H1 (cell line): ENCODE measurements around the gene C1GALT1C1L. TPM values are rescaled to one million over a fixed set of nuclear protein-coding genes. Genes with fewer than 3 reads are reported as not detected.

Experiments
- CTCF ChIA-PET: fragments of 300-600 bp; sonication (Branson Sonifier 250); formaldehyde crosslinking; loops from one replicate; lab custom pipeline; 2021; ENCODE audit not compliant: partially characterized antibody; lab: Charles Lee
- POLR2A ChIA-PET: fragments of 300-600 bp; sonication (Branson Sonifier 250); formaldehyde crosslinking; loops from one replicate; lab custom pipeline; 2021; ENCODE audit warnings: inconsistent platforms; ENCODE audit not compliant: partially characterized antibody; lab: Charles Lee
- DNase-seq, 2 experiments: peaks; one replicate each; pipeline versions ENCODE4 v3.0.0 to v3.0.0-alpha.2; 2010 to 2022; ENCODE audit warnings: low spot score in 2 of 2, low read depth in 1 of 2, mixed read lengths in 1 of 2
- FAIRE-seq: peaks from 2 replicates; lab custom pipeline; 2011; peaks lifted over from hg19 to GRCh38; lab: Jason Lieb, UNC
- H2AFZ ChIP-seq: 2 replicates; pipeline ENCODE4 v1.8.1; 2012; ENCODE audit warnings: low read length, inconsistent platforms
- H2AK5ac ChIP-seq: 2 replicates; pipeline ENCODE4 v1.6.1; 2013; ENCODE audit warnings: low read depth, low read length
- H2BK120ac ChIP-seq: replicated peaks from 2 replicates; pipeline ENCODE3; 2013; ENCODE audit warnings: low read depth, low read length, inconsistent platforms
- H2BK12ac ChIP-seq: 2 replicates; pipeline ENCODE4 v1.6.1; 2013; ENCODE audit warnings: low read depth, low read length
- H2BK15ac ChIP-seq: 2 replicates; pipeline ENCODE4 v1.6.1; 2013; ENCODE audit warnings: low read length
- H2BK20ac ChIP-seq: 2 replicates; pipeline ENCODE4 v1.6.1; 2013; ENCODE audit warnings: low read length
- H2BK5ac ChIP-seq: 2 replicates; pipeline ENCODE4 v1.6.1; 2013; ENCODE audit warnings: low read depth, low read length
- H3K14ac ChIP-seq: 2 replicates; pipeline ENCODE4 v1.6.1; 2013; ENCODE audit warnings: inconsistent platforms; ENCODE audit not compliant: insufficient read length
- H3K18ac ChIP-seq: 2 replicates; pipeline ENCODE4 v1.6.1; 2013; ENCODE audit warnings: low read length; ENCODE audit errors: extremely low read depth
- H3K23ac ChIP-seq: 2 replicates; pipeline ENCODE4 v1.6.1; 2013; ENCODE audit warnings: inconsistent platforms; ENCODE audit not compliant: insufficient read length
- H3K23me2 ChIP-seq: 2 replicates; pipeline ENCODE4 v1.6.1; 2013; ENCODE audit warnings: low read depth, low read length
- H3K27ac ChIP-seq: 2 replicates; pipeline ENCODE4 v1.6.1; 2011; ENCODE audit warnings: low read depth, low read length, inconsistent platforms
- H3K27me3 ChIP-seq, 4 experiments: replicated peaks in 1 of 4; 1 replicate in 1 of 4; 2 replicates in 3 of 4; pipeline versions ENCODE4 v1.6.1 to v1.8.1; 2011 to 2013; ENCODE audit warnings: low read length in 3 of 4, mild to moderate bottlenecking in 3 of 4, inconsistent platforms in 2 of 4, mixed read lengths in 2 of 4, moderate library complexity in 1 of 4; ENCODE audit not compliant: control insufficient read depth in 3 of 4, insufficient read depth in 3 of 4; ENCODE audit errors: extremely low read depth in 1 of 4
- H3K36me3 ChIP-seq, 4 experiments: 2 replicates each; pipeline versions ENCODE4 v1.6.1 to v1.8.1; 2011 to 2013; ENCODE audit warnings: mild to moderate bottlenecking in 4 of 4, low read length in 3 of 4, moderate library complexity in 2 of 4, control low read depth in 1 of 4, inconsistent platforms in 1 of 4; ENCODE audit not compliant: insufficient read depth in 4 of 4, control insufficient read depth in 2 of 4
- H3K4ac ChIP-seq: replicated peaks from 2 replicates; pipeline ENCODE3; 2013; ENCODE audit warnings: low read length, low read depth, mixed read lengths, inconsistent platforms; ENCODE audit not compliant: insufficient read length
- H3K4me1 ChIP-seq, 4 experiments: replicated peaks in 1 of 4; 1 replicate in 1 of 4; 2 replicates in 3 of 4; pipeline versions ENCODE4 v1.6.1 to v1.8.1; 2011 to 2013; ENCODE audit warnings: low read length in 3 of 4, inconsistent platforms in 2 of 4, mixed read lengths in 1 of 4; ENCODE audit not compliant: insufficient read depth in 4 of 4, control insufficient read depth in 3 of 4
- H3K4me2 ChIP-seq, 2 experiments: 2 replicates each; pipeline versions ENCODE4 v1.6.1 to v1.8.1; 2011 to 2013; ENCODE audit warnings: low read depth in 2 of 2, low read length in 2 of 2, control low read depth in 1 of 2, inconsistent platforms in 1 of 2, mild to moderate bottlenecking in 1 of 2; ENCODE audit not compliant: insufficient read depth in 1 of 2
- H3K4me3 ChIP-seq, 4 experiments: fragments of 200-600, 300-600 bp in 1 of 4; sonication (generic), shearing (Covaris generic), sonication (Bioruptor Twin) in 1 of 4; 2 replicates each; pipeline versions ENCODE4 v1.5.1 to v1.8.1; 2011 to 2016; ENCODE audit warnings: low read length in 4 of 4, low read depth in 3 of 4, control low read depth in 2 of 4, inconsistent platforms in 2 of 4, mild to moderate bottlenecking in 2 of 4, mixed read lengths in 1 of 4, moderate library complexity in 1 of 4; ENCODE audit not compliant: insufficient read depth in 2 of 4; ENCODE audit errors: extremely low read depth in 1 of 4
- H3K56ac ChIP-seq: replicated peaks from 2 replicates; pipeline ENCODE3; 2013; ENCODE audit warnings: low read depth, mild to moderate bottlenecking, mixed read lengths, low read length, inconsistent platforms; ENCODE audit not compliant: insufficient read length
- H3K79me1 ChIP-seq: 2 replicates; pipeline ENCODE4 v1.6.1; 2013; ENCODE audit warnings: low read depth, low read length, control low read depth
- H3K79me2 ChIP-seq, 2 experiments: 2 replicates each; pipeline versions ENCODE4 v1.6.1 to v1.8.1; 2012 to 2013; ENCODE audit warnings: low read length in 2 of 2, mild to moderate bottlenecking in 2 of 2, inconsistent platforms in 1 of 2; ENCODE audit not compliant: insufficient read depth in 2 of 2, control insufficient read depth in 1 of 2
- H3K9ac ChIP-seq, 4 experiments: replicated peaks in 1 of 4; 1 replicate in 1 of 4; 2 replicates in 3 of 4; pipeline versions ENCODE4 v1.6.1 to v1.8.1; 2011 to 2013; ENCODE audit warnings: low read depth in 3 of 4, low read length in 3 of 4, control low read depth in 2 of 4, mild to moderate bottlenecking in 2 of 4, moderate library complexity in 2 of 4, inconsistent platforms in 1 of 4; ENCODE audit errors: extremely low read depth in 1 of 4
- H3K9me3 ChIP-seq, 2 experiments: 2 replicates each; pipeline versions ENCODE4 v1.6.1 to v1.8.1; 2012 to 2013; ENCODE audit warnings: mild to moderate bottlenecking in 2 of 2, moderate library complexity in 2 of 2, control low read depth in 1 of 2, inconsistent platforms in 1 of 2, low read depth in 1 of 2, low read length in 1 of 2, mixed read lengths in 1 of 2; ENCODE audit not compliant: insufficient read depth in 2 of 2
- H4K20me1 ChIP-seq, 2 experiments: replicated peaks in 1 of 2; 2 replicates each; pipeline versions ENCODE3 to v1.8.1; 2011 to 2013; ENCODE audit warnings: inconsistent platforms in 2 of 2, low read length in 2 of 2, mild to moderate bottlenecking in 1 of 2; ENCODE audit not compliant: insufficient read depth in 2 of 2, control insufficient read depth in 1 of 2
- H4K5ac ChIP-seq: 2 replicates; pipeline ENCODE4 v1.6.1; 2013; ENCODE audit warnings: low read length, low read depth, mixed read lengths, inconsistent platforms; ENCODE audit not compliant: insufficient read length
- H4K8ac ChIP-seq: 2 replicates; pipeline ENCODE4 v1.8.0; 2013; ENCODE audit warnings: mild to moderate bottlenecking, moderate library complexity, low read length, inconsistent platforms; ENCODE audit not compliant: insufficient read depth; ENCODE audit errors: extremely low read depth
- H4K91ac ChIP-seq: replicated peaks from 2 replicates; pipeline ENCODE3; 2013; ENCODE audit warnings: low read length, mixed read lengths, inconsistent platforms; ENCODE audit not compliant: insufficient read length
- CEBPB ChIP-seq: IDR thresholded peaks from 2 replicates; pipeline ENCODE4 v1.6.1; 2012; ENCODE audit warnings: low read depth, low read length
- CHD1 ChIP-seq: IDR thresholded peaks from 2 replicates; pipeline ENCODE4 v1.6.1; 2012; ENCODE audit warnings: low read depth, low read length, improper control_type of control experiment
- EZH2 ChIP-seq: fragments of 200-600 bp; sonication (generic); IDR thresholded peaks from 2 replicates; pipeline ENCODE4 v1.7.1; 2012; ENCODE audit warnings: low read depth, mild to moderate bottlenecking, moderate library complexity, low read length, inconsistent platforms; ENCODE audit not compliant: severe bottlenecking
- HDAC6 ChIP-seq: IDR thresholded peaks from one replicate; pipeline ENCODE4 v1.7.1; 2012; ENCODE audit warnings: low read depth, mild to moderate bottlenecking, inconsistent platforms, low read length, moderate library complexity
- KDM5A ChIP-seq: fragments of 200-600 bp; IDR thresholded peaks from 2 replicates; pipeline ENCODE4 v1.7.1; 2012; ENCODE audit warnings: mild to moderate bottlenecking, low read length, inconsistent platforms, mixed read lengths
- NRF1 ChIP-seq: IDR thresholded peaks from 2 replicates; pipeline ENCODE4 v1.6.1; 2011; ENCODE audit warnings: mild to moderate bottlenecking, low read depth, low read length, improper control_type of control experiment
- RNF2 ChIP-seq: fragments of 200-900, 300-1000 bp; sonication (generic); IDR thresholded peaks from 2 replicates; pipeline ENCODE4 v1.7.1; 2016; ENCODE audit warnings: borderline replicate concordance, low read depth, mild to moderate bottlenecking, antibody characterized with exemption, low read length; ENCODE audit not compliant: poor library complexity, severe bottlenecking; ENCODE audit errors: missing control alignments
- SAP30 ChIP-seq: fragments of 300-600 bp; sonication (generic); IDR thresholded peaks from 2 replicates; pipeline ENCODE4 v1.7.1; 2012; ENCODE audit warnings: low read length, moderate library complexity, mild to moderate bottlenecking, inconsistent platforms; ENCODE audit not compliant: insufficient read depth, insufficient replicate concordance
- SUZ12 ChIP-seq: fragments of 200-600 bp; sonication (generic); IDR thresholded peaks from 2 replicates; pipeline ENCODE4 v1.6.1; 2012; ENCODE audit warnings: mild to moderate bottlenecking, inconsistent platforms, low read length, moderate library complexity, mixed read lengths
- ZNF274 ChIP-seq: IDR thresholded peaks from 2 replicates; pipeline ENCODE4 v1.7.0; 2012; ENCODE audit warnings: low read length, borderline replicate concordance; ENCODE audit errors: extremely low read depth
- WGBS, 2 experiments: shearing (Covaris generic) in 1 of 2; methylation state at CpG; one replicate each; pipeline versions ENCODE4 v1.1.6 to v1.1.7; 2013 to 2015; ENCODE audit warnings: low lambda C conversion rate in 2 of 2, mixed read lengths in 2 of 2, inconsistent platforms in 1 of 2, low coverage in 1 of 2, missing lambda C conversion rate in 1 of 2; ENCODE audit not compliant: insufficient replicate concordance in 2 of 2, insufficient coverage in 1 of 2, insufficient read length in 1 of 2; ENCODE audit errors: extremely low coverage in 1 of 2, missing lambda C conversion rate in 1 of 2; 5-methylcytosine and 5-hydroxymethylcytosine counted together
- polyA plus RNA-seq, 7 experiments: library from polyadenylated mRNA; depleted of rRNA in 3 of 7; stranded (reverse) in 5 of 7; unstranded in 2 of 7; fragments of >200 nt in 5 of 7; fragments of 200-250 nt in 2 of 7; gene quantifications; 1 replicate in 5 of 7; 2 replicates in 1 of 7; 4 replicates in 1 of 7; pipeline versions ENCODE4 v1.2.1 to v1.2.3, GENCODE V29; 2011 to 2013; ENCODE audit warnings: missing spikeins in 2 of 7, mixed read lengths in 2 of 7
- total RNA-seq: library from RNA; stranded (reverse); fragmentation: NEBNext Ultra II Directional; extraction: Animal tissue kit (Norgen Biotek cat#: 25700); gene quantifications from 2 replicates; pipeline ENCODE4 v1.2.1, GENCODE V29; 2021
- TF ChIP-seq, protein P1 (sequence below), 3 experiments: IDR thresholded peaks; 1 replicate in 2 of 3; 2 replicates in 1 of 3; pipeline versions ENCODE4 v1.5.1 to v1.6.1; 2011; ENCODE audit warnings: low read length in 3 of 3, mild to moderate bottlenecking in 3 of 3, inconsistent platforms in 2 of 3, low read depth in 1 of 3, moderate library complexity in 1 of 3; ENCODE audit not compliant: insufficient read depth in 1 of 3; ENCODE audit errors: control extremely low read depth in 1 of 3

The C1GALT1C1L gene
- total and polyA plus RNA-seq, 2 of the 8 experiments (the other 6 are each of a cell fraction or from before 2014, with no cell fraction given) = 0.12 TPM; not detected in 1

GRCh38 chr2:43699761-43700160, 23.5 kb upstream of the C1GALT1C1L start:
- no peaks in the 10 kb centered on the region for H3K36me3 ChIP-seq
- H3K23ac ChIP-seq = no peak overlapping the region
- H4K8ac ChIP-seq = no peak overlapping the region
- no peak overlapping the region for H2BK20ac ChIP-seq
- H3K79me2 ChIP-seq = no peaks in the 10 kb centered on the region
- no peaks in the 10 kb centered on the region for H3K23me2 ChIP-seq
- H4K20me1 ChIP-seq = no peaks in the 10 kb centered on the region
- no peaks in the 10 kb centered on the region for H3K4me1 ChIP-seq
- H4K91ac ChIP-seq = no peak overlapping the region
- H3K18ac ChIP-seq = no peak overlapping the region
- H2AK5ac ChIP-seq = no peak overlapping the region
- no peak overlapping the region for H3K56ac ChIP-seq
- H3K4me2 ChIP-seq = no peak overlapping the region
- H3K79me1 ChIP-seq = no peaks in the 10 kb centered on the region
- no peak overlapping the region for H2AFZ ChIP-seq
- no peak overlapping the region for H2BK15ac ChIP-seq
- ChIA-PET CTCF (interaction anchor here (1.1 kb wide), 1 partner anchor 9 kb away, joined by 3 read pairs; no protein-coding TSS in a partner anchor), POLR2A (interaction anchor here (0.9 kb wide), 1 partner anchor 104 kb away, joined by 3 read pairs; the partner anchor contains the start of gene THADA)
- H3K27me3 ChIP-seq = no peaks in the 10 kb centered on the region
- no peak for DNase-seq
- no peak overlapping the region for H3K4ac ChIP-seq
- H3K9me3 ChIP-seq = no peaks in the 10 kb centered on the region
- no peak overlapping the region for H2BK120ac ChIP-seq
- H3K4me3 ChIP-seq = no peak overlapping the region
- H2BK5ac ChIP-seq = no peak overlapping the region
- H4K5ac ChIP-seq = no peak overlapping the region
- FAIRE-seq = no peak
- H3K14ac ChIP-seq = no peak overlapping the region
- no peak overlapping the region for H3K9ac ChIP-seq
- H3K27ac ChIP-seq = no peak overlapping the region
- no peak overlapping the region for H2BK12ac ChIP-seq
- 89% methylated on average over 3 of the region's 3 CpGs; no CpG with 5 or more reads in 1 of the 2 experiments for WGBS, 2 experiments
- TF ChIP-seq EZH2 (no peak), SUZ12 (no peak), SAP30 (no peak), KDM5A (no peak), HDAC6 (no peak), ZNF274 (no peak), CEBPB (no peak), NRF1 (no peak), RNF2 (no peak), CHD1 (no peak)
- TF ChIP-seq, protein P1, sequence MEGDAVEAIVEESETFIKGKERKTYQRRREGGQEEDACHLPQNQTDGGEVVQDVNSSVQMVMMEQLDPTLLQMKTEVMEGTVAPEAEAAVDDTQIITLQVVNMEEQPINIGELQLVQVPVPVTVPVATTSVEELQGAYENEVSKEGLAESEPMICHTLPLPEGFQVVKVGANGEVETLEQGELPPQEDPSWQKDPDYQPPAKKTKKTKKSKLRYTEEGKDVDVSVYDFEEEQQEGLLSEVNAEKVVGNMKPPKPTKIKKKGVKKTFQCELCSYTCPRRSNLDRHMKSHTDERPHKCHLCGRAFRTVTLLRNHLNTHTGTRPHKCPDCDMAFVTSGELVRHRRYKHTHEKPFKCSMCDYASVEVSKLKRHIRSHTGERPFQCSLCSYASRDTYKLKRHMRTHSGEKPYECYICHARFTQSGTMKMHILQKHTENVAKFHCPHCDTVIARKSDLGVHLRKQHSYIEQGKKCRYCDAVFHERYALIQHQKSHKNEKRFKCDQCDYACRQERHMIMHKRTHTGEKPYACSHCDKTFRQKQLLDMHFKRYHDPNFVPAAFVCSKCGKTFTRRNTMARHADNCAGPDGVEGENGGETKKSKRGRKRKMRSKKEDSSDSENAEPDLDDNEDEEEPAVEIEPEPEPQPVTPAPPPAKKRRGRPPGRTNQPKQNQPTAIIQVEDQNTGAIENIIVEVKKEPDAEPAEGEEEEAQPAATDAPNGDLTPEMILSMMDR (IDR thresholded peaks at IDR 0.05; ENCODE audit: control extremely low read depth in 1 of 3, insufficient read depth in 1 of 3, low read depth in 1 of 3, low read length in 3 of 3) = no peak
